DMS153 treated with DMSO at 0.1 percent for 48 hours (cell line): ENCODE data around the gene CD2.
A peak's percentile ranks its signal among the peaks of the same experiment; 100 is the strongest.

Experiments used
- DNase-seq: peaks from one replicate; lab custom pipeline; 2025; ENCODE audit not compliant: unreplicated experiment; lab: John Stamatoyannopoulos, UW

The CD2 gene

DNA sequence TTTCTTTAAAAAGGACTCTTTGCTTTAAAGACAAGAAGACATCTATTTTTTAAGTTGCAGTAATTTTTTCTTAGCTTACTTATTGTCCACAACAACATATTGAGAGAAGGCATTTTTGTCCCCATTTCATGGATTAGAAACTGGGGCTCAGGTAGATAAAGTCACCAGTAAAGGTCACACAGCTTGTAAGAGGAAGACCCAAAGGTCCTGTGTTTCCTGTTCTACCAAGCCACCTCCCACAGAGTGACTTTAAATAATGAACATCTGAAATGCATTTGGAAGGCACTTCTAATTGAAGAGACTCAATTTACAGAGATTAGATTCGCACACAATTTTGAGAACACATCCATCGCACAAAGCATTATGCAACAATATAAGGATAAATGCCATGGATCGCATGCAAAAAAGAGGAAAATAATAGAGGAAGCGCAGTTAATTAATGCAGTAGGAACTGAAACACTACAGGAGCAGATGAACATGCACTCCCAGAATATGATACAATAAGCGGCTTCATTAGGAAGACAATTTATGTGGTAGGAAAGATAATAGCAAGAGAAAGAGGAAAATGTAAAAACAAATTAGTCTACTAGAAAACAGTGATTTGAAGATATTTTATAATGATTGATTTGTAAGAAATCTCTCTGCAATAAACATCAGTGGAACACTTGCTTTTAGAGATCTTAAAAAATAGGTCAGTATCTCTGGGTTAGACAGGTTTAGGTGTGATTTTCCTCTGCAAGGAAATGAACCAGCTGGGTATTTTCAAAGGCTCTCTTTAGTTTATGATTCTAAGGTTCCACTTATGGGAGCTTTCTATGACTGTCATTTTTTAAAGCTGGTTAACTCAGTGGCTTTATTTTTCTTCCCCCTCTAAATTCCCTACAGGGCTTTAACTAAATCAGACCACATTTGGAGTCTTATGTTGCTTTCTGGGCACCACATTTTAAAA, 27.1 kb upstream of the CD2 start:
- DNase-seq, result no peak

DNA sequence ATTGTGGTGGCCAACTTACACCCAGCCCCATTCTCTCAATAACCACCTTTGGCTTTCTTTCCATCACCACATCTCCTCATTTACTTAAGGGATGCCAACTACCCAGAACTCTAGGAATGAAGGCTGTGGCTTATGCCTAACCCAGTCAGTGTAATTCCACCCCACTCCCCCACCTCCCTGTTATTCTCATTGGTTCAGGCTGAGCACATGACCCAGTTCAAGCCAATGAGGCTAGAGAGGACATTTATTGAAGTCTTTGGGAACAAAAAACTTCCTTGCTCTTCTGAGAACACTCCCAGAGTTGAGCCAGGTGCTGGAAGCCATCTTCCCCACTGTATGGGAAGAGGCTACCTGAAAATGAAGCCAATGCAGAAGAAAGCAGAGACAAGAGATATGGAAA, 22.8 kb upstream of the CD2 start:
- no peak for DNase-seq

DNA sequence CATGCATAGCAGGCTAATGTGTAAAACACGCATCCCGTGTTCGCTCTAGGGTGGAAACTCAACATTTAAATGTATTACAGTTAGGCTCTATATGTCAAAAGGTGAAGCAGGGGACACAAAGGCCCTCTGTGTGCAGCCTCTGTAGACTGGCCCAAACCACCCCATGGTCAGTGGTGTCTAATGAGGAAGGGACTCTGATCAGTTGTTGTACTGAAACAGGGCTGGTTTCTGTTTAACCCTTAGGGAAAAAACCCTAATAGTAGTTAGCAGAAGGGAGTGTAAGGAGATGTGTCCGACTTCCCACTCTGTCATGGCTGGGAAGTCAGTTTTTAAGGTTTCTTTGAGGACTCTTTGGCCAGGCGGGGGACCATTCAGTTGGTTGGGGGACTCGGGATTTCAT, 21.5 kb upstream of the CD2 start:
- DNase-seq, result no peak

DNA sequence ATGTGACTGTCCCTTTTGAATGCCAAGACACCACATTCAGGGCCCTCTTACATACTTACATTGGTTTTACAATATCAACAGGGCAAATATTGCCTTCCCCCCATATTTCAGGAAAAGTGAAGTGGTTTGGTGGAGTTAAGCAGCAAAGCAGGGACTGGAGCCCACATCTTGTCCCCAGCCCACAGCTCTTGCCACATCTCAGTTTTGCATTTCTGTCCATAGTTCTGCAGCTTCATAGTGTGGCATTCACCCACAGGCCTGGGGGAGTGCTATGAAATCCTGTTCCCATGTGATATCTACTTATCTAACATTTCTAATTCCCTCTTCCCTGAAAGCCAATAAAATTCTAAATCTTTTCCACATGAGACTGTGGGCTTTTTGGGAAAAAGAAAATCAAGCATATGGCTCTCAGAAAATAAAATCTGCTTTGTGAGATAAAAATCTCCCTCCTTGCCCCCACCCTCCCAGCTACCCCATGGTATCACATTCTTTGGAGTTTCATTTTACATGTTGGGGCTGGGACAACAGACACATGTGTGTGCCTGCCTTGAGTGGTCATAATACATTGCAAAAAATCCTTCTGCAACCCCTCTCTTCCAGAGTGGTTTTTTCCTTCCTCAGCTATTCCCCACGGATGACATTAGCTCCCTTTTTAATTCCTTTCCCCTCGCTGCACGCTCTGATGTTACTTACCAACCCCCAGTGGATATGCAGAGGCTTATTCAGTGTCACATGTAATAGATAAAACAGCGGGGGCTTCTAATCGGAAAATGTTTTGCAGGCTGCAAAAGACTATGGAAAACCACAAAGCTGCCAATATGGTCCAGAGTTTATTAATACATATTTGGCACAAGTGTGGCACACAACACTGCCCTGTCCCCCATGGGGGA, 20.5 kb upstream of the CD2 start:
- DNase-seq, result no peak

DNA sequence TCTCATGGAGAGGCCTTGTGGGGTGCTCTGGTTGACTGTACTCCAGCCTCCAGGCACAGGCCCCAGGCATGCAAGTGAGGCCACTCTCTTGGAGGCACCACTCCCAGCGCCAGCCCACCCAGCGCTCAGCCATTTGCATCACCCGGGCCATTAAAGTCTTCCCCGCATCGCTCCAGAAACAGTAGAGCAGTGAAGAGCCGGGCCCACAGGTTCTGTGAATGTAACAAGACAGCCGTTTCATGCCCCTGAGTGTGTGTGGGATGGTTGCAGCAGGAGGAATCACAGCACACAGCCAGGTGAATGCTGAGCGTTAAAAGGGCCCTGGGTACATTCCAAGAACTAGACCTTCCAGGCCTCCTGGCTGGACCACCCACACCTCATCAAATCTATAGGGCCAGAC, 19.0 kb upstream of the CD2 start:
- no peak for DNase-seq

DNA sequence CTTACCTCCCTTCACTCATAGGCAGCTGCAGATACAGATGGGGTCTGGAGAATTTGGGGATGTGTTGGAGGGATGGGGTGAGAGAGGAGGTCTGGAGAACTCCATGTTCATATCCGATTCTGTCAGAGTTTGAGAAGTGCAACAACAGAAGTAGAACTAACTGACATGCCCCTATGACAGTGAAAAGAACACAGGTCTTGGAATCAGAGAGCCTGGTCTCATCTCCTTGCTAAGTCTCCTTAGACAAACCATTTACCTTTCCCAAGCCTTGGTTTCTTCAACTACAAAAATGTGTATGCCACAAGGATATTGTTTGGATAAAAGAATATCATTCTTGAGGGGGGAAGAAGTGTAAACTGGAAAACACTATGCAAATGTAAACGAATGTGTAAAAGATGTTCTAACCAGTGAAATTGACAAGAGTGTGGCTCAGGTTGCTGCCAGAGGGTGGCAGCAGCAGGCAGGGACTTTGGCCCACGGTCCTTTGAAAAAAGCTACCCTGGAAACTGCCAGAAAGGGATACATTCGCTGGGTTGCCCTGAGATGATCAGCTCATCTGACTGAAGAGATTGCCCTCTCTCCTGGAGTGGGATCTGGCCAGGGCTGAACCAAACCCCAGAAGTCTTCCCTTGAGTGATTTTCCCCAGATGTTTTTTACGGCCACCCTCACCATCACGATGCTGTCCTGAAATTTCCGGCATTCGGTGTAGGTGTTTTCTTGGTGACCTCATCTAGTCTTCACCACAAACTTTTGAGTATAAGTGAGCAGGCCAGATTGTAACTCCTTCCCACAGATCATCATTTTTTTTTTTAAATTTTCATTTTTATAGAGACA, 17.0 kb upstream of the CD2 start:
- peak; percentile 47 for DNase-seq

DNA sequence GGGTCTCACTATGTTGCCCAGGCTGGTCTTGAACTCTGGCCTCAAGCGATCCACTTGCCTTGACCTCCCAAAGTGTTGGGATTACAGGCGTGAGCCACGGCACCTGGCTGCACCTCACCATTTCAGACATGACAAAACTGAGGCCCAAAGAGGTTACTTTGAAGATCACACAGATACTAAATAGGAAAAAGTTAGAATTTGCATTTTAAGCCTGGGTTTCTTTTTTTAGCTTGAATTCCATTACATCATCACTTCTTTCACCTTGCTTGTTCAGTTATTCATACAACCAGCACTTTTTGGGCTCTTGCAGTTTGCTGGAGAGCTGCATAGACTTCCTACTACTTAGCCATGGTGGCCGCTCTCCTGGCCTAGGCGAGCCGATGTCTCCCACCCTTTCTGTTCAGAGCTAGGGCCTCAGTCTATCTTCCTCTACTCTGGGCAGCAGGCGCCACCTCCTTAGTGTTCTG, 16.3 kb upstream of the CD2 start:
- DNase-seq, result no peak

DNA sequence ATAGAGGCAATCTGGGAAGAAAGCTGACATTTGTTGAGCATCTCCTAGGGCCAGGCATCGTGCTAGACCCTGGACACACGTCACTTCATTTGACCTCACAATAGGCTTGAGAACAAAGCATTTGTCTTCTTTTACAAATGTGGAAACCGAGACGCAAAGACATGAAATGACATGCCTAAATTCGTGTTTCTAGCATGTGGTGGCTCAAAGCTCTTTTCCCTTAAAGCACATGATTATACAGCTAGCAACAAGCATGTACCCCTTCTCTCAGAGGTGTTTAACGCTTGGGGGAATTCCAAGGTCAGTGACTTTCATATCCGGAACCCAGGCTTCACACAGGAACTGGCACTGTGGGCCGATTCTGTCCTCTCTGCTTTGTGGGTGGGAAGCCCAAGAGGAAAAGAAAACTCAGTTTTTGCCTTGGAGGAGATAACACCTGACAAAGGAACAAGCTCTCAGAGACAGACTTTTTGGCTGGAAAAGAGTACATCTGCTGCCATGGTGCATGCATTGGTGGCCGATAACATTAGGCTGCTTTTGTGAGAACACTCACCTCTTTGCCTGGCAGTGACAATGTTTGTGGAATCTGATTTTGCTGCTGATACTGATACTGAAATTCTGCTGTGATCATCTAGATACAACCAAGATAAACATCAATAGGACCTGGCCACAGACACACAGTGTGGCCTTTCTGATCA, 15.4 kb upstream of the CD2 start:
- no peak for DNase-seq

DNA sequence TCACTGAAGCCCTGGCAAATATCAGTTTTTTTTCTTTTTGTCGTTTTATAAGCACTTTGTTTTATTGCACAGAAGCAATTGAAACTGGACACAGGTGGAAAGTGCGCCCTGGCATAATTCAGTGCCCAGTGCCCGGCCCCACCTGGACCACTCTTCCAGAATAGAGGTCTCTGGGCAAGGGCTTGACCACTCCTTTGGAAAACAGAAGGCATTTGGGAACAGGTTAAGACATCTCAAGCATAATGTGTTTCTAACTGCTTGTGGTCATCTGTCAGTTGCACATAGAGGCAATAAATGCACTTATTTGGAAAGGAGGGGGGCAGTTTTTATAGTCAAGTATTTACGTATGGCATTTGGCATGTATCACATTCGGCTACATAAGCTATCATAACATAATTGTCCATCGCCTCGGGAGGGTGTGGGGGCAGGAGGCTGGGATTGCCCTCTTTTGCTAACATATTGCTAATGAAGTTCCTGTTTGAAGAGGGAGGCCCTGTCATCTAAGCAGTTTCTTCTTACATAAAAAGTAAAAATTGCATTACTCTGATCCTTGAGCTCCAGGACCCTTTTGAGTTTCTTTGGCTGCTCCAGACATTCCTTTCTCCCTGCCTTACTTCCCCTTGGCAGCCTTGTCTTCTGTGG, 14.7 kb upstream of the CD2 start:
- no peak for DNase-seq

DNA sequence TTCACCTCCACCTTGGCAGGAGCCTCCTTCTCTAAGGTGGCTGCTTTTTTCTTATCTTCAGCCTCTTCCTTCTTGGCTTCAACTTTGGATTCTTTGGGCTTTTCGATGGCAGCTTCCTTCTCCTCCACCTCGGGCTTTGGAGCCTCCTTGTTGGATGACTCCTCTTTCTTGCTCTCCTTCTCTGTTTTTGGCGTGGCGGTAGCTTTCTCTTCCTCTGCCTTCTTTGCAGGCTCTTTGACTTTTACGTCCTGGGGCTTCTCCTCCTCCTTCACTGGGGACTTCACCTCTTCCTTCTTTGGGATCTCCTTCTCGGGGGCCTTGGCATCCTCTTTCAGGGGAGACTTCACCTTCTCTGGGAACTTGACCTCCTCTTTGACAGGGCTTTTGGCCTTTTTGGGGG, 13.9 kb upstream of the CD2 start:
- no peak for DNase-seq

DNA sequence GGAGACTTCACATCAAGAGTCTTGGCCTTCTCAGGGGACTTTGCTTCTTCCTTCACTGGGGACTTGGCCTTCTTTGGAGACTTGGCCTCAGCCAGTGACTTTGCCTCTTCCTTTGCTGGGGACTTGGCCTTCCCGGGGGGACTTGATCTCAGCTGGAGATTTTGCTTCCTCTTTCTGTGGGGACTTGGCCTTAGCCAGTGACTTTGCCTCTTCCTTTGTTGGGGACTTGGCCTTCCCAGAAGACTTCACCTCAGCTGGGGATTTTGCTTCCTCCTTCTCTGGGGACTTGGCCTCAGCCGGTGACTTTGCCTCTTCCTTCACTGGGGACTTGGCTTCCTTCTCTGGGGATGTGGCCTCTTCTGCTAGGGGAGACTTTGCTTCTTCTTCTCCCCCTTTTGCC, 13.5 kb upstream of the CD2 start:
- no peak for DNase-seq

DNA sequence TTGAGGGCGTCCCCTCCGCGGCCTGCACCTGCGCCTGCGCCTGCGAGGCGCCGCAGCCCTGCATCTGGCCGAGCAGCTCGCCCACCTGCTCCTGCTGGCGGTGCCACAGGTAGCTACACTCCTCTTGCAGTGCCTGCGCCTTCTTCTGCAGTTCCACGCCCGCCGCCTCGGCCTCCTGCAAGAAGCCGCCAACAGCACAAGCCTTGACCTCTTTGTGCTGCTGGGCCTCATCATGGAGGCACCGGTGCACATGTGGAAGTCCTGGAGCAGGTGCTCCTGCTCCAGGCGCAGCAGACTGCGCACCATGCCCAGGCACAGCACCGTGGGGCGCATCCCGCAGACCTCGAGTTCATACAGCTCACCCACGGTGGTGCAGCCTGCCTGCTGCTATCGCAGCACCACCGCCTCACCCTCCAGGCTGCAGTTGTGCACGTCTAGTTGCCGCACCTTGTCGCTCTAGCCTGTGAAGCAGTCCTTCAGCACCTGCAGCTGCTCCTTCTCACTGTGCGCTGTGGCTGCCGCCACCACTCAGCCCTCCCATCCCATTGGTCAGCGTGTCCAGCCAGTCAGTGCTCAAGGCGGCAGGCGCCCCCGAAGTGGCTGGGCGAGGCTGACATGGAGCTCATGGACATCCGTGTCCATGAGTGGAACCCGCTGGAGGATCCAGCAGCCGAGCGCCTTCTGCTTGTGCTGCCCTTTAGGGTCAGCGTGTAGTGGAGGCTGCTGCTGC, 12.2 kb upstream of the CD2 start:
- DNase-seq, result no peak

DNA sequence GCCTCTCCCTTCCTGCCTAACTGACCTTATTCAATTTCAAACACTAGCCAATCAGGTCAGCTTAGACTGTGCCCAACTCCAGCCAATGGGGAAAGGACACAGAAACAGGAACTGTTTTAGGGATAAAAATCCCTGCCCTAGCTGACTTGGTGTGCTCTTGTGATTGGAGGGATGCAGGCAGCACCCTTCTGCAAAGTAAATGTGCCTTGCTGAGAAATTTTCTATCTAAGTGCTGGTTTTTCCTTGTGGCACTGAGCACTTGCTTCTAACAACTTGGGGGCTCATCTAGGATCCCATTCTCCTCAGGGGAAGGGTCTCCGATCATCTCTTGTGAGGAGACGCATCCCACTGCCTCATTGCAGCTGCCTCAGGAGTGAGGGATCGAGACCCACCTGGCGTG, 10.7 kb upstream of the CD2 start:
- no peak for DNase-seq

DNA sequence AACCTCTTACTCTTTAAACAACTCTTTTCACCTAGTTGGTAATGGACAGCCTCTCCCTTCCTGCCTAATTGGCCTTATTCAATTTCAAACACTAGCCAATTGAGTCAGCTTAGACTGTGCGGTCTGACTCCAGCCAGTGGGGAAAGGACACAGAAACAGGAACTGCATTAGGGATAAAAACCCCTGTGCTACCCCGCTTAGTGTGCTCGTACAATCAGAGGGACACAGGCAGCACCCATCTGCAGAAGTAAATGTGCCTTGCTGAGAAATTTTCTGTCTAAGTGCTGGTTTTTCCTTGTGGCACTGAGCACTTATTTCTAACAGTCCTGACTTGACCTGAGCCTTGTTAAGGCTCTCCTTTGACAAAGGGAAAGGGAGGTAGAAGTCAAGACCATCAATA, 6.0 kb upstream of the CD2 start:
- no peak for DNase-seq

DNA sequence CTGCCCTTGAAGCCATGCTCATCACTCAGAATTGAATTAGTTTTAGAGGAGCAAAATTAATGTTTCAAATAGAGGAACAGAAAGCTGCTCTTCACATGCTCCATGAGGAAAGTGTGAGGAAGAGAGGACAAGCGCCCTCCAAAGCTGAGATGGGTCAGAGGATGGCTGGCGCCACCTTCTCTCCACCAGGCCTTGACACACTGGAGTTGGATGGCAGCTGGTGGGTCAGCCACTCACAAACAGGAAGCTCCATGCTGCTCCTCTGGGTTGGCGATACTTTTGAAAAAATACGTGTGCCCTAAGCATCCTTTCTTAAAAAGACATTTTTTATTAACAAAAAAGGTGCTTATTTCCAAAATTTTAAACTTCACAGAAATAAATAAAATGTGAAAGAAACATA, 3.1 kb upstream of the CD2 start:
- no peak for DNase-seq

DNA sequence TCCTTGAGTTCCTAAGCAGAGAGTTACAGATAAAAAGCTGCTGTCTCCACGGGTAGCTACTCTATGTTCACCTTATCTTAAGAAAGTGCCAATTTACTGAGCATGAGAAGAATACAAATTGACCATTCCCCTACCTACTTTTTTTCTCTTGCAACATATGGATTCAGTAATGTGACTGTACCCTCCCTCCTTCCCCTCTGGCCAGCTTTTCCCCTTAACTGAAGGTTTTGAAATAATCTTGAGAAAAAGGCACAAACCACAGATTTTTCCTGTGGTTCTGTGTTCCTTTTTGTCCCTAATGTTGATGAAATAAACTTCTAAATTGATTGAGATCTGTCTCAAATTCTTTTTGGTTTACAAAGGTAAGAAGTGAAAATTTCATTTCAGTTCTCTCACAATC, 2.6 kb upstream of the CD2 start:
- no peak for DNase-seq

DNA sequence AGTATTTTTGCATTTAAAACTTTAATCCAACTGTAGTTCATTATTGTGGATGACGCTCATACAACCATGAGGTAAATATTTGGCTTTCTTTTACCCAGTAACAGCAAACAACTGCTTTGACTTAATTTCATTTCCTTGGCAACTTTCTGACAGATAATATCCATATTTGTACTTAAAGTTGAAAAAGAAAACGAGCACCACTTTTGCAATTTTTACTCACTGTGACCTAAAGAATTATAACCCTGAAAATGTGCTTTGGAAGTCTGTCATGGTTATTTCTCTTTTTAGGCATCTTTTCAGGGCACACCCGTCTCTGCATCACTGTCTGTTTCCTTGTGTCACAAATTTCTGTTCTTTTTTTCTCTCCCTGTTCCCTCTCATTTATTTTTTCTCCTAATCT, 918 bp upstream of the CD2 start:
- no peak for DNase-seq

DNA sequence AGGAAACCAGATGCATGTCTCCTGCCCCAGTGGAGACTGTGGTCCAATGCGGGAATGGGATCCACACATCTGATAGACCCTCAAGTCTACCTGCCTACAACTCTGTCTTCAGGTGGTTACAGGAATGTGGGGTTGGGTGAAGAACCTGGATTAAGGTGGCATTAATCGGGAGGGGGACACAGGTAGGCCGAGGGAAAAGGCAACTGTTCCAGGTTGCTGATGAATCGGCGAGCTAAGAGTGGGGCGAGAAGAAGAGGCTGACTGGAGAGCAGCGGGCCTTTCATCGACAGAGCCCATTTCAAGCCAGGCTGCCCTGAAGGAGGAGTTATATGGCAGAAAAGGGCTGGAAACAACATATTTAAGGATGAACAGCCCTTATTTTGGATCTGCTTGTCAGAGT, 836 bp downstream of the CD2 start:
- DNase-seq, result no peak

DNA sequence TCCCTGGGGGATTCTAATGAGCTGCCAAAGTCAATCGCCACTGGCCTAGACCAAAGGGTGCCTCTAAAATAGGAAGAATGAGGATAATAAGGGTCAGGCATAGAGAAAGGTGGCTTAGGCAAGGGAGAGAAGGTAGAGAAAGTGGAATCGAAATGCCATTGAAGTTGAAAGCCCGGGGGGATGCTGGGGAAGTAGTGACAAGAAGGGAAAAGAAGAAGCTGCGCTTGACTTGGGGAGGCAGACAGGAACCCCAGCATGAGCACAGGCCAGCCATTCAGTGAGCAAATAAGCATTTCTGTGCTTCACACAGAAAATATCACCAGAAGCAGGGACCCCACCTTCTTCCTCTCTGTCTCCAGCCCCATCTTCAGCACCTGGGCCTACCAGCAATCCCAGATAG, 1.5 kb downstream of the CD2 start:
- no peak for DNase-seq
